ENCODE measurements around the gene ELOVL1.

Gene ELOVL1

DNA sequence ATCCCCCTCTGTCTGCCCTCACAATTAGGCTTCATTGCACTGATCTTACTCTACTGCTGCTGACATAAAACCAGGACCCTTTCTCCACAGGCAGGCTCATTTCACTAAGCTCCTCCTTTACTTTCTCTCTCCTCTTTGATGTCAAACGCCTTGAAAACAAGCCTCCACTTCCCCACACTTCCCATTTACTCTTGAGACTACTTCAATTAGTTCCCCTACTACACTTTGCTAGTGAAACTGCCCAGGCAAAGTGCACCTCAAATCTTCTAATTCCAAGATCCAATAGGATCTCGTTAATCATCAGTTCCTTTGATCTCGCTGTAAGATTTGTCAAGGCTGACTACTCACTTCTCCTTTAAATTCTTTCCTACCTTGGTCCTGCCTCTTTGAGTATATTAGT is 14.9 kb downstream of the ELOVL1 start:
- DNase-seq = no peak

DNA sequence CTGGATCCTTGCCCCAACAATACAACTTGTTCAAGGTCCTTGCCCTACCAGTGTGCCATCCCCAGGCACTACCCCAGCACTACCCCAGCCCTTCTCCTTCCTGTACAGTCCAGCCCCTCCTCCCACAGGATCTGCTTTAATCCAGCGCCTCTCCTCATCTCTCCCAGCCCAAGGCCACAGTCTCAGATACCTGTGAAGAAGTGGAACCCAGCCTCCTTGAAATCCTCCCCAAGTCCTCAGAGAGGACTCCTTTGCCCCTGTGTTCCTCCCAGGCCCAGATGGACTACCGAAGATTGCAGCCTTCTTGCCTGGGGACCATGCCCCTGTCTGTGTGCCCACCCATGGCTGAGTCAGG is 15.5 kb downstream of the ELOVL1 start:
- DNase-seq = no peak

DNA sequence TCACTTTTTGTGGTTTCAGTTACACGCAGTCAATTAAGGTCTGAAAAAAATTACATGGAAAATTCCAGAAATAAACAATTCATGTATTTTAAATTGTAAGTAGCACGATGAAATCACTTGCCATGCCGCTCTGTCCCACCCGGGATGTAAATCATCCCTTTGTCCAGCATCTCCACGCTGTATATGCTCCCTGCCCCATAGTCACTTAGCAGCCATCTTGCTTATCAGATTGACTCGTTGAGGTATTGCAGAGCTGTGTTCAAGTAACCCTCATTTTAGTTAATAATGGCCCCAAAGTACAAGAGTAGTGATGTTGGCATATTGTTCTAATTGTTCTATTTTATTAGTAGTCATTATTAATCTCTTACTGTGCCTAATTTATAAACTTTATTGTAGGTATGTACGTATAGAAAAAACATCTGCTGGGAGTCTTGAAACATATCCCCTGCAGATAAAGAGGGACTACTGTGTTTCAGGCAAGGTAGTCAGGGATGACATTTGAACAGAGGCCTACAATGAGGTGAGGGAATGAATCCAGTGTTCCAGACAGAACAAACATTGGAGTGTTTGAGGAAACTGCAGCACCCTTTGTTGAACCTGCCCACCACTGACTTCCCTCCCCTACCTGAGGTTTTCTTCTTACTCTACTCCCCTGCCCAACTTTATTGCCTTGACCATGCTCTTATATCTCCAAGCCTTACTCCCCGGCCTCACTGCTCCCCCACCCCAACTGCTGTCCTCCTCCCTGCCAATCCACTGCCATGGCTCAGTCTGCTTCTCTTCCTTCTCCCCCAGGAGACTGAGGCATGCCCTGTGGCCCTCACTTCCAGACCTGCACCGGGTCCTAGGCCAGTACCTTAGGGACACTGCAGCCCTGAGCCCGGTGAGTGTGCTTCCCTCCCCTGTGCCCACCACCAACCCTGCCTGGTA is 16.1 kb downstream of the ELOVL1 start:
- no peak for DNase-seq

DNA sequence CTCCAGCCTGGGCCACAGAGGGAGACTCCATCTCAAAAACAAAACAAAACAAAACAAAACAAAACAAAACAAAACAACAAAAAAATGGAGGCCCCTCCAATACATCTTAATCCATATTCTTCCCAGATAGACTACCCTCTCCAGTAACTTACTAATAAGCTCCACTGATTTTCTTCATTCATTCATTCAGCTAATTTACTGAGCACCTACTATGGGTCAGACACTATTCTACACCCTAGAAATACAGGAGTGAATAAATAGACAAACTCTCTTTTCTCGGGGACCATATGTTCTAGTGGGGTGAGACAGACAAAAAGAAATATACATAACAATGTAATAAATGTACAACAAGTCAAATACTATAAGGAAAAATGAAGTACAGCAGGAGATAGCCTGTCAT is 16.8 kb downstream of the ELOVL1 start:
- no peak for DNase-seq

DNA sequence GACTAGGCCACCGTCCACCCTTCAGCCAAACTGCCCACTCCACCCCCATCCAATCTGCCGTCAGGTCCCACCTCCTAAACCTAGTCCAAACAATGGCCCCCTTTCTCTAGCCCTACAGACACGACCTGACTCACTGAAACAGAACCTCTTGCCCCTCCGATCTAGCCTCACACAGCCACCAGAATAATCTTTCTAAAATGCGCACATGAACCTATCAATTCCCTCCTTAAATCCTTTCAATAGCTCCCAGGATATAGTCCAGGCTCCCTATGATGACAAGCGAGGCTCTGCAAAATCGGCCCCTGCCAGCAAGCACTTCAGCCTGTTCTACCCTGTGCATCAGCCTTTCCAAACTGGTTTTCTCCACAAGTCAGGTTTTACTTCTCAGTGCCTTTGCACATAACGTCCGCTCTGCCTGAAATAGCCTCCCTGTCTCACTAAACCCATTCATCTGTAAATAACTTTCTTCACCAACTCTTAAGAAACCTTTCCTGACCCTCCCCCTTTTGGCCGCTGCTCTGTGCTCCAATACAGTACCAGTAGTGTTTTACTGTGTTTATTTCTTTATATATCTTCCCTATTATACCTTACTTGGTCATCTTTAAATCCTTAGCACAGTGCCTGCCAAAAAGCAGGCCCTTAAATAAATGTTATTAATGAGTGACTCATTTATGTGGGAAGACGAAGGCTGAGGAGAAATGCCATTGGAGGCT is 18.1 kb downstream of the ELOVL1 start:
- DNase-seq = no peak

DNA sequence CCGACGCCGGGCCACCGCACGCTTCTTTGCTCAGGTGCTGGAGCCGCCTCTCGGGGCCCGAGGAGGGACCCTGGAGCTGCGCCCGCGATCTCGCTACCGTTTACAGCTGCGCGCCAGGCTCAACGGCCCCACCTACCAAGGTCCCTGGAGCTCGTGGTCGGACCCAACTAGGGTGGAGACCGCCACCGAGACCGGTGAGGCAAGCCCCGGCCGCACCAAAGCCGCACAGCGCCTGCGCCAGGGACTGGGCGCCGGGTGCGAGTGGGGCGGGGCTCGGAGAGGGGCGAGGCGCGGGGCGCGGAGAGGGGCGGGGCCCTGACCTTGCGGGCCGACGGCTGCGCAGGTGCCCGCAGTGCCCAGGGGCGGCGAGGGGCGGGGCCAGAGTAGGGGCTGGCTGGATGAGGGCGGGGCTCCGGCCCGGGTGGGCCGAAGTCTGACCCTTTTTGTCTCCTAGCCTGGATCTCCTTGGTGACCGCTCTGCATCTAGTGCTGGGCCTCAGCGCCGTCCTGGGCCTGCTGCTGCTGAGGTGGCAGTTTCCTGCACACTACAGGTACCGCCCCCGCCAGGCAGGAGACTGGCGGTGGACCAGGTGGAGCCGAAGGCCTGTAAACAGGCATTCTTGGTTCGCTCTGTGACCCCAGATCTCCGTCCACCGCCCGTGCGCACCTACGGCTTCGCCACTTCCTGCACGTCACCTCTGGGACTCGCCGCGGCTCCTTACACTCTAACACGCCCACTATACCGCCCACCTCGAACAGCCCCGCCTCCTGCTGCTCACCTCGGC is 18.8 kb downstream of the ELOVL1 start:
- peak; percentile 68 for DNase-seq

DNA sequence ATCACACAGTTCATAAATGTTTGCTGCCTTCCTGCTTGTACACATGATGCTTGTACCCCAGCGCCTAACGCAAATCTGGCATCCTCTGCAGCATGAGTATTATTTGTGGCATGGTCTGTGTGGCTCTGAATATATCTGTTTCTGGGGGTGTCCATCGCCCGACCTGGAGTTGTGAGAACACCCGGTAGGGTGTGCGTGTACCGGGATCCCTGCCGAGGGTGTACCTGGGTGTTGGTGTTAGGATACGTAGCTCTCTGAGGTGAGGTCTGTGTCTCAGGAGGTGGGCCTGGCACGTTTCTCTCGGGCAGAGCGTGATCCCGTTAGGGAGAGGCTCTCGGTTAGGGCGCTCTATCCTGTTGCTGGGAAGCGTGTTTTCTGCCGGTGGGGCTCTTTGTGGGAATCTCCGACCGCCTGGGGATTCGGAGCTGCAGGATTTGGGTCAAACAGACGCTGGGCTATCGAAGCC is 19.4 kb downstream of the ELOVL1 start:
- DNase-seq = no peak

DNA sequence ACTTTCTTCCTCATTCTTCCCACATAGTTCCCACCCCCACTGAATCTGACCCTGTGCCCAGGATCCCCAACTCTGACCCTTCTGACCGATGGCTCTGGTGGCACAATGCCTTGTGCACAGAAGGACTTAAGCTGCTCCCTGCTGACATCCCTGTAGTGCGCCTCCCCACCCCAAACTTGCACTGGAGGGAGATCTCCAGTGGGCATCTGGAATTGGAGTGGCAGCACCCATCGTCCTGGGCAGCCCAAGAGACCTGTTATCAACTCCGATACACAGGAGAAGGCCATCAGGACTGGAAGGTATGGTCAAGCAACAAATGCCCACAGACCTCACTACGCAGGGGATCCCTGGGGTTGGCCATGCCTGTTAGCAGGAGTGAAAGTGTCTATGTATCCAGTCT is 21.2 kb downstream of the ELOVL1 start:
- no peak for DNase-seq

DNA sequence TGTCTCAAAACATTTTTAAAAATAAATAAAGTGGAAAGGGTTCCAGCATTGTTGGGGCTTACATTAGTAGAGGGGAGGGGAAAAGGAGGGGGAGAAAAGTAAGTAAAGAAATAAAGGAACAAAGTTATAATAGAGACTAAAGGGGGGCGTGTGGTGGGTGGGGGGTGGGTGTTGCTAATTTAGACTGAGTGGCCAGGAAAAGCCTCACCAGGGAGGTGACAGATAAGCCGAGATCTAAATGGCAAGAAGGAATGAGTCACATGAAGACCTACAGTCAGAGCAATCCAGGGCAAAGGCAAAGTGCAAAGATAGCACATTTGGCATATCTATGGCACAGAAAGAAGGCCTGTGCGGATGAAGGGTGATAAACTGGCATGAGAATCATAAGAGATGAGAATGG is 22.7 kb downstream of the ELOVL1 start:
- no peak for DNase-seq

DNA sequence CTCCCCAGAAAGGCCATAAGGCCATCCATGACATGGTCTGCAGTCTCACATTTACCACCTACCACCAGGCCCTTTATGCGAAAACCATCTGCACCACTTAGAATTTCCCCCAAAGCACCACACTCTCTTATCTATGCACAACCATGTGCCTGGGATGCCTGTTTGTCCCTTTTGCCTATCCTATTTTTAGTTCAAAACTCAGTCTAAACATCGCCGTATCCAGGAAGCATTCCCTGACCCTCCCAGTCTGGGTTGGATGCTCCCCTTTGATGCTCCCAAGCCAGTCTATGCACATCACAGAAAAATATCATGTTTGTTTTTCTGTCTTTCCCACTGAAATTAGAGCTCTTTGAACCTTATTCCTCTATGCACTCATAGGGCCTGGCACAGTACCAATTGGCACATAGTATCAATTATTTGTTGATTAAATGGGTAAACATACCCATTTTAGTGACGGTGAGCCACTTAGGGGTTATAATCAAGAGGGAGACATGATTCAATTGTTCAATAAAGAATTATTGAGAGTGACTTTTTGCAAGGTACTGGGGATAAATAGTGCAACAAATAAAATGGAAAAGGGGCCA is 23.5 kb downstream of the ELOVL1 start:
- no peak for DNase-seq

DNA sequence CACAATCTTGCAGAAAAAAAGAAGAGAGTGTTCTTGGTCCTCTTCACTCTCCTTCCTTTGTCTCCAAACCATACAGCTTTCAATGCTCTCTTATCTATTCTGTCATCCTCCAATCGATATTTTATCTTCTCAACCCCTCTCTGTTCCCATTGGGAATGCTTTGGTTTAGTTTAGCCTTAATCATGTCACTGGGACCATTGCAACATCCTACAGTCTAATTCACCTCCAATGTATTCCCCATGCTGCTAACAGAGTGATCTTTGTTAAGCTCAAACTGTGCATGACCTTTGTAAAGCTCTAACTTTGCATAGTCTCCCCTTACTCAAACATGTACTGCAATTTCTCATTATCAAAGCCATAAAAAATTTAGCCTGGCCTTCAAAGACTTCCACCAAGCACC is 27.3 kb downstream of the ELOVL1 start:
- no peak for DNase-seq

DNA sequence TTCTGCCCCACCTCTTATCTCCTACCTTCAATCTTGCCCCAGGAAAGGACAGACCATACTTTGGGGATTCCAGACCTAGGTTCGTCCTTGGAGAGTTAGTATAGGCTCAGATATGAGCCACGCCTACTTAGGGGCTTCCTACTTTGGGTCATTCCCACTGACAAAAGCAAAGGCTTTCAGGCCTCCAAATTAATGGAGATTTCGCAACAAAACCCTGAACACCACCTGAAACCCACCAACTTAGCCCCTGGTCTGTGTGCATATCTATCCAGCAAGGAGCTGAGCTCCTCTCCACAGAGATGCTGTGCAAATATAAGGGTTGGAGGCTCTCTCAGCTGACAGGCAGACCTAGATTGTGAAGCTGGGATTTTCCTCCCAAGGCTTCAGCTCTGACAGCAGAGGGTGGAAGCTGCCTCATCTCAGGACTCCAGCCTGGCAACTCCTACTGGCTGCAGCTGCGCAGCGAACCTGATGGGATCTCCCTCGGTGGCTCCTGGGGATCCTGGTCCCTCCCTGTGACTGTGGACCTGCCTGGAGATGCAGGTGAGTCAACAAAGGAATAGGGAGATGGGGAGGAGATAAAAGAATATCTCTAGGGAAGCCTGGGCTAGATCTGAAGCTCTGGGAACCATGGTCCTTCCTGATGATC is 28.1 kb downstream of the ELOVL1 start:
- DNase-seq = no peak

DNA sequence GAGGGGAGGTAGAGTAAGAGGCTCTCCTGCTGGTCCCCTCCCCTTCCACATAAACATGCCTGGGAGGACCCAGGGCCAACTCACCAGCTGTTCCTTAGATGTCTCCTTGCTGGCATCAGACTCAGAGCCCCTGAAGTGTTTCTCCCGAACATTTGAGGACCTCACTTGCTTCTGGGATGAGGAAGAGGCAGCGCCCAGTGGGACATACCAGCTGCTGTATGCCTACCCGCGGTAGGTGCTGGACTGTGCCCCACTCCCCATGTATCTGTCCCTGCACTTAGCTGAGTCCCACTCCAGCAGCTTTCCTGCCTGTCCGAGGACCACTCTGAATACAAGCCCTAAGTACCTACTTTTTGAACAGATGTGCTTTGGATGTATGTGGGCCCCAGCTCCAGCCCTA is 29.8 kb downstream of the ELOVL1 start:
- no peak for DNase-seq

DNA sequence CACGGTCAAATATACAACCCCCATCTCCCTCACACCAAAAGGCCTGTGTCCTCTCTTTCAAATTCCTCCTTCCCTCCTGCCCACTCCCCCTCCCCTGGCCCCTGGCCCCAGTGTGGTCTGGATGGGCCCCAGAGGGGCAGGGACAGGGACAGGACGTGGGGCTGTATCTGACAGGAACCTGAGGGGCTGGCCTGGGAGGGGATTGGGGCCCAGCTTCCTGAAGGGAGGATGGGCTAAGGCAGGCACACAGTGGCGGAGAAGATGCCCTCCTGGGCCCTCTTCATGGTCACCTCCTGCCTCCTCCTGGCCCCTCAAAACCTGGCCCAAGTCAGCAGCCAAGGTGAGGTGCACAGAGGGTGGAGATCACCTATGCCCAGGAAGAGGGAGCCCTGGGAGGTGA is 30.2 kb downstream of the ELOVL1 start, which contains the start of gene MPL:
MPL (plus strand) TSS at position 231 of the 400 bp plus-strand sequence; CDS start at position 262, 31 bp downstream.
- DNase-seq = no peak

DNA sequence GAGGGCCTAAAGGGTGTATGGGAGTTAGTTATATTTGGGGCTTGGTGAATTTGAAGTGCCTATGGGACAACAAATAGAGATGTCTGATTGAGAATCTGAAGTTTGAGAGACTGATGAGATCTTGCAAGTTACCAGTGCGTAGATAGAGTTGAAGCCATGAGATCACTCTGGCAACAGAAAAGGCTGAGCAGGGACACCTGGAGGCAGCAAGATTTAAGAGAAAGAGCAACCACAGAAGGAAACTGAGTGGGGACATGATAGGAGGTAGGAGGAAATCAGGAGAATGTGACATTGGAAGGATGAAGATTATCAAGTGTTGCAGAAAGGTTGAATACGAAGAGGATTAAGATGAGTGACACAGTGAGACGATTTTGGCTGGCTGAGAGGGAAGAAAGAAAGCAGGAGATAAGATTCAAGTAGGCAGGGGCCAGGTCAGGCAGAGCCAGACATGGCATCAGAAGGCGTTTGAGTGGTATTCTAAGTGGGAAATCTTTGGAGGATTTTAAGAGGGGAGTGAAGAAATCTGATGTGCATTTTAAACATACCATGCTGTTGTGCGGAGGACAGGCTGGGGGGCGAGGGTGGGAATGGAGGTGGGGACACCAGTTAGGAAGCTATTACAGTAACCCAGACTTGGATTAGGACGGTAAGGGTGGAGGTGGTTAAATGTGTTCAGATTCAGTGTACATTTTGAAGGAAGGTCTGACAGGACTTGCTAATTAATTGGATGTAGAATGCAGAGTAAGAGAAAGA is 33.2 kb downstream of the ELOVL1 start:
- DNase-seq = no peak

DNA sequence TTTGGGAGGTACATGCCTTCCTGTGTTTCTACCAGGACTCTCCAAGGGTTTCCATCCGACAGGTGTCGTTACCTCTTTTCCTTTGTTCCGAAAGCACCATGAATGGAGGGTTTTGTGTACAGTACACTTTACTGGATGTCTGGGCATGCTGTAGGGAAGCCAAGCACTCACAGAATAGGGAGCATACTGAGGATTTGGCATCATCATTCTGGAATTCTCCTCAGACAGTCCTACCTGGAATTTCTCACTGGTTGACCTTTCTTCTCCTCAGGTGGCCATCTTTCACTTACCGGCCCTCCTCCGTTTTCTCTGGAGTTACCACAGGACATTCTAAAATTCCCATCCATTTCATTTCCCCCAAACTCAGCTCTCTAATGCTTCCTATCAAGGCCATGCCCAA is 36.1 kb downstream of the ELOVL1 start:
- no peak for DNase-seq

DNA sequence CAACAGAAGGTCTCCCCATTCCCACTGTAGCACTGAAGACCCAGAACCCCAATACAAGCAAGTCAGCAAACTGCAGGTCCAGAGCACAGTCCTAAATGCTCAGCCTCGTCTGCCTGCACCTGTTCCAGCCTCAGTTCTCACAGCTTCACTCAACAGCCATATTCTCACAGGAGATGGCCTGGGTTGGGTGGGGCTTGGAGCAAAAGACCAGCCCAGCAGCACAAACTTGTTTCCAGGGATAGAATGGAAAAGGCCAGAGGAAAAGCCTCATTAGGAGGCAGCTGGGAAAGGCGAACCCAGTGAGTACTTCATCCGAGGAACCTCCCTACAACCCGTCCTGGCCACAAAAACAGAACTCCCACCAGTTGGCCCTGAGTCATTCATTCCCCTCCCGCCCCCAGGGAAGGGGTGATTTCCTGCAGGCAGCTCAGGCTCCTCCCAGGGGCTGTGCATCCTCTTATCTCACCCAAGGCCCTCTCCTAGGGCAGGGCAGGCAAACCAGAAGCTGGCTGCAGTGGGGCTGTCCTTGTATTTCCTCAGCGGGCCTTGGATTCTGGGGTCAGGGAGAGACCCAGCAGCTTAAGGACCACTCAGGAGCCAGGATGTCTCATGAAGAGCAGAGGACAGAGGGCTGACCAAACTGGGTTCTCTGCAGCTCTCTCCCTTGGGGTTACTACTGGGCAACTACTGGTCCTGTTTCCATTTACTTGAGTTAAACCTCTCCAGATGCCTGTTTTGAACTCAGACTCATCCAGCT is 37.6 kb downstream of the ELOVL1 start:
- no peak for DNase-seq

DNA sequence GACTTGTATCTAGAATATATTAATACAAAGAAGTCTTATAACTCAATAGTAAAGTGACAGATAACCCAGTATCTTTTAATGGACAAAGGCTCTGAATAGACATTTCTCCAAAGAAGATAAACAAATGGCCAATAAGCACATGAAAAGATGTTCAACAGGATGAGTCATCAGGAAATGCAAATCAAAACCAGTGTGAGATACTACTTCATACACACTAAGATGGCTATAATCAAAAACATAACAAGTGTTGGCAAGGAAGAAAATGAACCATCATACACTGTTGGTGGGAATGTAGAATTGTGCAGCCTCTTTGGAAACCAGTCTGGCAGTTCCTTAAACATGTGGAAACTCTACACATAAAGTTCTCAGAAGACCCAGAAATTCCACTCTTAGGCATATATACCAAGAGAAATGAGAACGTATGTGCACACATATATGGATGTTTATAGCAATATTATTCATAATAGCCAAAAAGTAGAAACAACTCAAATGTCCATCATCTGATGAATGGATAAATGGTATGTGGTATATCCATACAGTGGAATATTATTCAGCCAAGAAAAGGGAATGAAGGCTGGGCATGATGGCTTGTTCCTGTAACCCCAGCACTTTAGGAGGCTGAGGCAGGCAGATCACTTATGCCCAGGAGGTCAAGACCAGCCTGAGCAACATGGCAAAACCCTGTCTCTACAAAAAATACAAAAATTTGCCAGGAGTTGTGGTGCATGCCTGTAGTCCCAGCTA is 40.1 kb downstream of the ELOVL1 start:
- no peak for DNase-seq

DNA sequence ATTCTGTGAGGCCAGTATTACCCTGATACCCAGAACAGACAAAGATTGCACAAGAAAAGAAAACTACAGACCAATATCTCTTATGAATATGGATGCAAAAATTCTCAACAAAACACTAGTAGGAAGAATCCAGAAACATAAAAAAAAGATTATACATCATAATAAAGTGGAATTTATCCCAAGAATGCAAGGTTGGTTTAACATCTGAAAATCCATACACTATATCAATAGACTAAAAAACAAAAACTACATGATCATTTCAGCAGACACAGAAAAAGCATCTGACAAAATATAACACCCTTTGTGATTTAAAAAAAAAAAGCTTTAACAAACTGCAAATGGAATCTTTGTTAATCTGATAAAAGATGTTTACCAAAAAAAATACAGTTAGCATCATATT is 42.4 kb downstream of the ELOVL1 start:
- DNase-seq = no peak

DNA sequence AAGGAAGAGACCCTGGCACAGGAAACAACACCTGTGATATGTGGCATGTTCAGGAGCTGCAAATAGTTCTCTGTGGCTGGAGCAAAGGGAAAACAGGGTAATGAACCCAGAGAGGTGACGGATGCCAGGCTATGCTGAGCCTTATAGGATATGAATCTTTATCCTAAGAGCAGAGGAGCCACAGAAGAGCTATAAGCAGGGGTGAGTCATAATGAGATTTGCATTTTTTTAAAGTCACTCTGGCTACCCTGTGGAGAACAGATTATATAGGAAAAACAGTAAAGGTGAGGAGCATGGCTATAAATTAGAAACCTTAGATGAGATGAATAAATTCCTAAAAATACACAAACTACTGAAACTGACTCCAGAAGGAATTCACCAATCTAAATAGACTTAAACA is 43.0 kb downstream of the ELOVL1 start:
- DNase-seq = no peak

Data from activated CD4-positive, CD25-positive, alpha-beta regulatory T cell treated with anti-CD3 and anti-CD28 coated beads, Interleukin-2, amount 50 U/mL, for 72 hours (primary cell).